Heart left ventricle (tissue), 16 donors: Measurements from ENCODE around the gene PEMT. TPM values are rescaled to one million over a fixed set of nuclear protein-coding genes. Genes with fewer than 3 reads are reported as not detected.

ENCODE experiments used
- ATAC-seq, 4 donors: fragments of 200-7000 bp; cut with Tn5 transposase; one replicate each; pipeline ENCODE4 v1.9.1; 2020 to 2022; ENCODE audit warnings: moderate library complexity in 4 of 4, mild to moderate bottlenecking in 3 of 4, moderate number of reproducible peaks in 1 of 4
- DNase-seq, 5 donors: peaks; one replicate each; pipeline ENCODE4 v3.0.0-alpha.2; 2020
- H3K27ac ChIP-seq, 12 donors: fragments of 200-600 bp; sonication (generic) in 4 of 12; one replicate each; pipeline versions ENCODE4 v1.5.0 to v1.8.0; 2016 to 2022; ENCODE audit warnings: mild to moderate bottlenecking in 2 of 12
- H3K27me3 ChIP-seq, 9 donors: fragments of 200-600 bp; sonication (generic) in 2 of 9; one replicate each; pipeline versions ENCODE4 v1.5.1 to v1.8.0; 2016 to 2022; ENCODE audit warnings: mild to moderate bottlenecking in 3 of 9
- H3K36me3 ChIP-seq, 9 donors: fragments of 200-600 bp; sonication (generic) in 2 of 9; one replicate each; pipeline versions ENCODE4 v1.5.0 to v1.8.0; 2018 to 2022; ENCODE audit warnings: mild to moderate bottlenecking in 2 of 9
- H3K4me1 ChIP-seq, 12 donors: fragments of 200-600 bp; sonication (generic) in 4 of 12; one replicate each; pipeline versions ENCODE4 v1.5.0 to v1.8.0; 2016 to 2022; ENCODE audit warnings: mild to moderate bottlenecking in 3 of 12
- H3K4me3 ChIP-seq, 12 donors: fragments of 200-600 bp; sonication (generic) in 4 of 12; one replicate each; pipeline versions ENCODE4 v1.5.0 to v1.8.0; 2017 to 2022; ENCODE audit warnings: mild to moderate bottlenecking in 9 of 12, moderate library complexity in 4 of 12
- H3K9me3 ChIP-seq, 12 donors: fragments of 200-600 bp; sonication (generic) in 4 of 12; one replicate each; pipeline versions ENCODE4 v1.5.0 to v1.8.0; 2016 to 2022; ENCODE audit warnings: mild to moderate bottlenecking in 1 of 12
- POLR2A ChIP-seq, 2 donors: fragments of 450-650 bp; IDR thresholded peaks; one replicate each; pipeline ENCODE4 v1.6.1; 2017; ENCODE audit warnings: antibody characterized with exemption in 2 of 2, mild to moderate bottlenecking in 2 of 2, moderate library complexity in 2 of 2
- WGBS, 4 donors: extraction: QIAGEN DNeasy Blood & Tissue Kit in 2 of 4; methylation state at CpG; one replicate each; pipeline versions ENCODE4 v1.1.5 to v1.1.7; 2013 to 2018; 5-methylcytosine and 5-hydroxymethylcytosine counted together
- intact Hi-C, 10 donors: fragments of 100-400 bp; cut with DNase I; formaldehyde crosslinking; loops; one replicate each; pipeline versions ENCODE4 v1.11.1 to v1.14.2; 2022
- polyA plus RNA-seq, 2 donors: library from polyadenylated mRNA; stranded (reverse); fragments of 200-250 nt; gene quantifications; one replicate each; pipeline ENCODE4 v1.2.3, GENCODE V29; 2013
- total RNA-seq, 9 donors: library from RNA; depleted of rRNA in 2 of 9; stranded (reverse); fragments of >200 nt in 2 of 9; fragmentation: NEBNext Ultra II Directional in 3 of 9; extraction: Animal tissue kit (Norgen Biotek cat#: 25700) in 3 of 9; gene quantifications; one replicate each; pipeline versions ENCODE4 v1.1.0 to v1.2.4, GENCODE V29; 2016 to 2023
- TF ChIP-seq, protein P1 (sequence below), 12 donors: fragments of 200-600 bp; sonication (generic) in 4 of 12; IDR thresholded peaks; one replicate each; pipeline versions ENCODE4 v1.5.0 to v1.8.0; 2018 to 2022; ENCODE audit warnings: antibody characterized with exemption in 12 of 12, mild to moderate bottlenecking in 5 of 12
- donor health status: ischemic (EF 13 %, LVEDD 7.1; RV severe dilation, severe dysfunction).
- donor health status: healthy with polysubstance abuse.
- donor health status: DM: no; HTN: yes; CAD: no.
- donor health status: DM: no; HTN: no; CAD: no.
- donor health status: ischemic (EF 25% LVEDD 6.9; RV normal size, moderate dysfunction).
- donor health status: ischemic (EF 25% LVEDD 5.7; RV mildly dilated, moderate dysfunction).
- donor health status: healthy.
- donor health status: DM: yes; HTN: yes; CAD: no.
- donor health status: ischemic (EF 35%, LVEDD 5.7; RV mildly dilated, moderate dysfunction).
- donor health status: nonischemic (EF 11% LVEDD 7.7; RV severe dilation, severe dysfunction).
- donor health status: DM: yes; HTN: yes; CAD: no.
- donor health status: PGD.
- donor health status: ischemic (EF 29% LVEDD 5.4; RV normal size, mild dysfunction).
- donor health status: nonischemic (EF 23%, LVEDD 6.1; RV moderate dilation, normal function).

Gene PEMT
- total and polyA plus RNA-seq, 11 donors: 15.7 to 42.2 (median 25.4) TPM

DNA sequence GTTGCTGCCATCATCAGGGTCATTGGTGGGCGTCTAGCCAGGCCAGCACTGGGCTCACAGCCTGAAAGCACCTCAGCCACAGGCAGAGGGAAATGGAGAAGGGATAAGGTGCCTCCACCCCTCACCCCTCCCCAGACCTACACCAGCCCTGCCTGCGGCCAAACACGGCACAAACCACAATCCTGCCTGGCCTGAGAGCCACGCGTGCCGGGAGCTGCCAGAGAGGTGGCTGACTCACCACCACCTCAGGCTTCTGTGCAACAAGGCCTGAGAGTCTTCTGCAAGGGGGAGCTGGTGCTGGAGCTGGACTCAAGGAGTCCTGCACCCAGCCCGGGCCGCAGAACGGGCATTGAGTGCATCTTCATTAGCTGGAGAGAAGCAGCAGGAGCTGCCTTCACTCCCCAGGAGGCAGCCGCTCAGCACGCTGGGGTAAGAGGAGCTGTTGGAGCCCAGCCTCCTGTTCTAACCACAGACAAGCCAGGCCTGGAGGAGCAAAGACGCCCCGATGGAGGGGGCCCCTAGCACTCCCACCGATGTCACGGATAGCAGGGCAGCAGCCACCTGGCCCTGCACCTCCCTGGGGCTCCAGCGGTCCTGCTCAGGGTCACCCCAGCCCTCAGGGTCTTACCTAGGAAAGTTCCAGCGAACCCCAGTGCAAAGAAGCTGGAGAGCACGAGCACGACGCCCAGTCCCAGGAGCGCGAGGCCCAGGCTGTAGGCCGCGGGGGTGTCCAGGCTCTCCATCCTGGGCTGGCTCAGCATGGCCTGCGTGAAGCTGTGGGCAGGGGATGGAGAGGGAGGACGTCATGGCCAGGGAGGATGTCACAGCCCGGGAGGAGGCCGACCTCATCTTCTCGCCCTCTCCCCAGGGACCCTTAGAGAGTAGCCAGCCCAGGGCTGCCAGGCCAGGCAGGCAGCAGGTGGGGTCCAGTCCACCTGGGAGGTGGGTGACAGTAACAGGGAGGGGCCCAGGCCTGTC is 79.3 kb downstream of the PEMT start:
- H3K27me3 ChIP-seq: no peaks in the 10 kb centered on the region
- H3K36me3 ChIP-seq: no peaks in the 10 kb centered on the region
- peaks cover 0 to 11% (median 3%) of the 10 kb centered on the region in 12 donors for H3K4me1 ChIP-seq
- no peak for ATAC-seq
- intact Hi-C loops: no loop called here
- H3K4me3 ChIP-seq: no peak overlapping the region
- DNase-seq: peak in 2 of 5 donors; percentile 28 to 51
- WGBS, 4 donors: 83 to 86% (median 85%) methylated on average over 19 to 29 of the region's 29 CpGs
- no peak overlapping the region for H3K27ac ChIP-seq
- no peaks in the 10 kb centered on the region for H3K9me3 ChIP-seq
- TF ChIP-seq, protein P1, sequence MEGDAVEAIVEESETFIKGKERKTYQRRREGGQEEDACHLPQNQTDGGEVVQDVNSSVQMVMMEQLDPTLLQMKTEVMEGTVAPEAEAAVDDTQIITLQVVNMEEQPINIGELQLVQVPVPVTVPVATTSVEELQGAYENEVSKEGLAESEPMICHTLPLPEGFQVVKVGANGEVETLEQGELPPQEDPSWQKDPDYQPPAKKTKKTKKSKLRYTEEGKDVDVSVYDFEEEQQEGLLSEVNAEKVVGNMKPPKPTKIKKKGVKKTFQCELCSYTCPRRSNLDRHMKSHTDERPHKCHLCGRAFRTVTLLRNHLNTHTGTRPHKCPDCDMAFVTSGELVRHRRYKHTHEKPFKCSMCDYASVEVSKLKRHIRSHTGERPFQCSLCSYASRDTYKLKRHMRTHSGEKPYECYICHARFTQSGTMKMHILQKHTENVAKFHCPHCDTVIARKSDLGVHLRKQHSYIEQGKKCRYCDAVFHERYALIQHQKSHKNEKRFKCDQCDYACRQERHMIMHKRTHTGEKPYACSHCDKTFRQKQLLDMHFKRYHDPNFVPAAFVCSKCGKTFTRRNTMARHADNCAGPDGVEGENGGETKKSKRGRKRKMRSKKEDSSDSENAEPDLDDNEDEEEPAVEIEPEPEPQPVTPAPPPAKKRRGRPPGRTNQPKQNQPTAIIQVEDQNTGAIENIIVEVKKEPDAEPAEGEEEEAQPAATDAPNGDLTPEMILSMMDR (IDR thresholded peaks at IDR 0.05): no peak
- no peak for TF ChIP-seq POLR2A (IDR thresholded peaks at IDR 0.05)

DNA sequence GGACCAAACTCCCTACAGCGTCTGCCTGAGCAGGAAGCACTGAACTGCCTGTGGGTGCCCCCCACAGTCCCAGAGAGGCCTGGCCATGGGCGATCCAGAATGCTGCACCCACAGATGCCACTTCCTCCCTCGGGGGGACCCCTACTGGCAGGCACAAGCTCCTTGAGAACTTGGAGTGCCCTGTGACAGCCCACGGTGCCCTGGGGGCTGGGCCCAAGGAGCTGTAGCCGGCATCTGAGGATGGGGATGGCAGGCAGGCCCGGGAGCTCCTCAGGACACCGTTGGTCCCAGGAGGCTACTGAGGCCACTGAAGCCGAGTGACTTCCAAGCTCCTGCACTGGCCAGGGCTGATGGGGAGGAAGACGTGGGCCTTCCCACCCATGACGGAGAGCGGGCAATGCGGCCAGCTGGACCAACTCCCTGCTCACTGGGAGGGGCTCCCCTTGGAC is 80.2 kb downstream of the PEMT start:
- no peak overlapping the region for H3K27ac ChIP-seq
- WGBS, 4 donors: 80 to 84% (median 82%) methylated on average over 9 to 12 of the region's 12 CpGs
- DNase-seq: peak in 2 of 5 donors; percentile 23 to 34
- H3K4me1 ChIP-seq: peaks cover 0 to 20% (median 10%) of the 10 kb centered on the region in 12 donors
- ATAC-seq: no peak
- H3K27me3 ChIP-seq: no peaks in the 10 kb centered on the region
- H3K9me3 ChIP-seq: no peaks in the 10 kb centered on the region
- no peak overlapping the region for H3K4me3 ChIP-seq
- no peaks in the 10 kb centered on the region for H3K36me3 ChIP-seq
- intact Hi-C loops: no loop called here
- no peak for TF ChIP-seq POLR2A (IDR thresholded peaks at IDR 0.05)
- TF ChIP-seq, protein P1 (IDR thresholded peaks at IDR 0.05): no peak

DNA sequence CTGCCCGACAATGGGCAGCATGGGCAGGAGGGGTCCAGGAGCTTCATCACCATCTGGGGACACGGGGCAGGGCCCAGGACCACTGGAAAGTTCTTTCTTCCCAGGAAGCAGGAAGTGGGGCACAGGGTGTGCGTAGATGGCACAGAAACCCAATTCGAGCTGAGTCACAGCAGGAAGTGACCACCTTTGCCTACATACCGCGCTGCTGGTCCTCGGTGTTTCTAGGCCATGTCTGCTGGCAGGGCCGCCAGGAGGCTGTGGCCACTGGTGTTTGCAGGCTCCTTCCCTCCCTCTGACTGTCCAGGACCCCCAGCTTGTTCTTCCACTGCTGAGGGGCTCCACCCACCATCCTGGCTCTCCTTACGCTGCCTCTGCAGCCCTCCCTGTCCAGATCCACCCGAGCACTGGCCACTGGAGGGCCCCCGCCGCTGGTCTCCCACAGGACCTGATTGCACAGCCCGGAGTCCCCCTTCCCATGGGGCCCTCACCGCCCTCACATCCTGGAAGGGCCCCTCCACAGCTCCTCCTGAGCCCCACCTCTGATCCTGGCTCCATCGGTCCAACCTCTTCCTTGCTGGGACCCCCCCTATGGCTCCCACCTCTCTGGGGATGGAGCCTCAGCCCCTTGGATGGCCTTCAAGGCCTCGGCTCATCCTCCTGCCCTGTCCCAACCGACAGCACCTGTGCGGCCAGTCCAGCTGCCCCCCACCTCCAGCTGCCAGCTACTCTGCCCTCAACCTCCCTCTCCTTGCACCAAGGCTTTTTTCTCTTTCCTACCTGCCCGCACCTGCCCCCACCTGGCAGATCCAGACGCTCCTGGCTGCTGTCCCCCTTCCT is 80.8 kb downstream of the PEMT start:
- peaks cover 0 to 22% (median 10%) of the 10 kb centered on the region in 12 donors for H3K4me1 ChIP-seq
- no peaks in the 10 kb centered on the region for H3K36me3 ChIP-seq
- DNase-seq (peak in 2 of 5 donors; percentile 23 to 45), ATAC-seq (no peak)
- intact Hi-C loops: no loop called here
- no peaks in the 10 kb centered on the region for H3K9me3 ChIP-seq
- no peak overlapping the region for H3K27ac ChIP-seq
- TF ChIP-seq, protein P1 (IDR thresholded peaks at IDR 0.05): no peak
- TF ChIP-seq POLR2A (IDR thresholded peaks at IDR 0.05): no peak
- 86 to 94% (median 88%) methylated on average over 19 to 20 of the region's 20 CpGs for WGBS, 4 donors
- H3K4me3 ChIP-seq: no peak overlapping the region
- no peaks in the 10 kb centered on the region for H3K27me3 ChIP-seq
